GM19467 (cell line): Measurements from ENCODE around the gene PNMA8B.

Experiments
- ATAC-seq: cut with Tn5 transposase; IDR thresholded peaks from one replicate; pipeline ENCODE4 v1.9.1; 2021; ENCODE audit warnings: mild to moderate bottlenecking, moderate library complexity; ENCODE audit not compliant: unreplicated experiment

The PNMA8B gene

GRCh38 chr19:46460055-46460454 is 35.6 kb downstream of the PNMA8B start:
- no peak for ATAC-seq

- no peak for ATAC-seq
These were observed 38.7 kb downstream of the PNMA8B start for GRCh38 chr19:46456930-46457329.

- no peak for ATAC-seq
These were observed 41.4 kb downstream of the PNMA8B start for GRCh38 chr19:46454244-46454643.

- no peak for ATAC-seq
These were observed 42.0 kb downstream of the PNMA8B start for GRCh38 chr19:46453661-46454060.

- ATAC-seq: no peak
These were observed 43.5 kb downstream of the PNMA8B start for GRCh38 chr19:46452186-46452585.

GRCh38 chr19:46451352-46451751 is 44.3 kb downstream of the PNMA8B start:
- ATAC-seq: no peak

GRCh38 chr19:46450737-46451136 is 44.9 kb downstream of the PNMA8B start:
- ATAC-seq: no peak

GRCh38 chr19:46449228-46449627 is 46.4 kb downstream of the PNMA8B start:
- ATAC-seq: no peak

- no peak for ATAC-seq
These were observed 47.1 kb downstream of the PNMA8B start for GRCh38 chr19:46448601-46449000.

GRCh38 chr19:46447824-46448223 is 47.8 kb downstream of the PNMA8B start:
- ATAC-seq: no peak

- no peak for ATAC-seq
These were observed 48.7 kb downstream of the PNMA8B start for GRCh38 chr19:46447006-46447405.

GRCh38 chr19:46446021-46446420 is 49.6 kb downstream of the PNMA8B start:
- no peak for ATAC-seq

- no peak for ATAC-seq
These were observed 52.7 kb downstream of the PNMA8B start for GRCh38 chr19:46442808-46443450.

- ATAC-seq: no peak
These were observed 53.8 kb downstream of the PNMA8B start for GRCh38 chr19:46441866-46442265.
